Measurements from ENCODE around the gene RPL35. TPM values are rescaled to one million over a fixed set of nuclear protein-coding genes. Genes with fewer than 3 reads are reported as not detected.

Gene RPL35
- total RNA-seq, 1 donor from 2014 or later: 884 TPM

- no peak for FAIRE-seq
- DNase-seq (ENCODE audit: low spot score in 2 of 2): no peak
These were observed 33.0 kb downstream of the RPL35 start for GRCh38 chr9:124828489-124829333.

GRCh38 chr9:124820698-124821623 lies 40.8 kb downstream of the RPL35 start:
- DNase-seq (ENCODE audit: low spot score in 2 of 2) (no peak), FAIRE-seq (no peak)

GRCh38 chr9:124818431-124819281 lies 43.1 kb downstream of the RPL35 start:
- DNase-seq (ENCODE audit: low spot score in 2 of 2): no peak
- no peak for FAIRE-seq

- DNase-seq (ENCODE audit: low spot score in 2 of 2): no peak
- FAIRE-seq: no peak
These were observed 46.2 kb downstream of the RPL35 start for GRCh38 chr9:124815601-124816000.

GRCh38 chr9:124814164-124814535 lies 47.6 kb downstream of the RPL35 start:
- FAIRE-seq: no peak

GRCh38 chr9:124813501-124814163 lies 48.1 kb downstream of the RPL35 start:
- no peak for DNase-seq (ENCODE audit: low spot score in 2 of 2)
- no peak for FAIRE-seq

More at GRCh38 chr9:124814164-124814535, 47.6 kb downstream of the RPL35 start:
- DNase-seq (ENCODE audit: low spot score in 2 of 2): no peak

- no peak for DNase-seq (ENCODE audit: low spot score in 2 of 2)
- FAIRE-seq: no peak
These were observed 48.7 kb downstream of the RPL35 start for GRCh38 chr9:124813041-124813440.

- DNase-seq (ENCODE audit: low spot score in 2 of 2): no peak
- no peak for FAIRE-seq
These were observed 49.3 kb downstream of the RPL35 start for GRCh38 chr9:124812441-124812876.

- FAIRE-seq (no peak), DNase-seq (ENCODE audit: low spot score in 2 of 2) (no peak)
These were observed 50.9 kb downstream of the RPL35 start for GRCh38 chr9:124810663-124811355.

- DNase-seq (ENCODE audit: low spot score in 2 of 2) (no peak), FAIRE-seq (no peak)
These were observed 51.8 kb downstream of the RPL35 start for GRCh38 chr9:124809741-124810500.

GRCh38 chr9:124809211-124809610 lies 52.5 kb downstream of the RPL35 start:
- DNase-seq (ENCODE audit: low spot score in 2 of 2) (no peak), FAIRE-seq (no peak)

- FAIRE-seq: no peak
These were observed 53.4 kb downstream of the RPL35 start for GRCh38 chr9:124808246-124808956.

More at GRCh38 chr9:124808246-124808956, 53.4 kb downstream of the RPL35 start:
- no peak for DNase-seq (ENCODE audit: low spot score in 2 of 2)

Small RNA genes within 50 kb of the gene (small RNA-seq; reads per million reads assigned to genes)
- gene RNU4-82P: not detected

Other genes starting within 250 kb of the RPL35 start
- 1.6 TPM for gene NR6A1, start 90.6 kb downstream of the RPL35 start, total RNA-seq
- gene OLFML2A, start 84.8 kb downstream of the RPL35 start, total RNA-seq: 1.6 TPM
- gene WDR38, start 8.5 kb downstream of the RPL35 start, total RNA-seq: not detected
- gene ARPC5L, start 173 bp upstream of the RPL35 start, total RNA-seq: 10.6 TPM
- gene GOLGA1, start 79.1 kb upstream of the RPL35 start, total RNA-seq: 14.3 TPM